T-helper 2 cell treated with Interferon-gamma antibody and Interleukin-4, amounts not matched to agents 5 μg/mL and 100 μg/mL, for 36 hours (primary cell): ENCODE measurements around the gene POU2AF1.

Experiments
- DNase-seq: peaks from one replicate; pipeline ENCODE4 v3.0.0; 2021; ENCODE audit warnings: low spot score
- H3K27ac Mint-ChIP-seq: one replicate; pipeline ENCODE4 v1.8.0; 2021; ENCODE audit warnings: mild to moderate bottlenecking, mixed read lengths
- H3K27me3 Mint-ChIP-seq: one replicate; pipeline ENCODE4 v1.8.0; 2021; ENCODE audit warnings: low read depth, mixed read lengths
- H3K36me3 Mint-ChIP-seq: one replicate; pipeline ENCODE4 v1.8.0; 2021; ENCODE audit warnings: low read depth, mixed read lengths
- H3K4me1 Mint-ChIP-seq: one replicate; pipeline ENCODE4 v1.8.0; 2021; ENCODE audit warnings: low read depth, mixed read lengths
- H3K4me3 Mint-ChIP-seq: one replicate; pipeline ENCODE4 v1.8.0; 2022; ENCODE audit warnings: mild to moderate bottlenecking, moderate library complexity, mixed read lengths
- H3K9me3 Mint-ChIP-seq: one replicate; pipeline ENCODE4 v1.8.0; 2021; ENCODE audit warnings: mixed read lengths

The POU2AF1 gene

GRCh38 chr11:111308140-111308539, 70.9 kb downstream of the POU2AF1 start:
- H3K4me1 Mint-ChIP-seq = no peaks in the 10 kb centered on the region
- no peaks in the 10 kb centered on the region for H3K36me3 Mint-ChIP-seq
- peaks cover 37% of the 10 kb centered on the region for H3K27me3 Mint-ChIP-seq
- no peaks in the 10 kb centered on the region for H3K9me3 Mint-ChIP-seq
- no peak for DNase-seq
- H3K4me3 Mint-ChIP-seq = no peak overlapping the region
- no peak overlapping the region for H3K27ac Mint-ChIP-seq

- Mint-ChIP-seq H3K4me1 (no peaks in the 10 kb centered on the region), H3K4me3 (no peak overlapping the region), H3K9me3 (no peaks in the 10 kb centered on the region), H3K27me3 (peaks cover 39% of the 10 kb centered on the region), H3K27ac (no peak overlapping the region), H3K36me3 (no peaks in the 10 kb centered on the region)
- no peak for DNase-seq
Measured at GRCh38 chr11:111307472-111308108, 71.5 kb downstream of the POU2AF1 start.

- Mint-ChIP-seq H3K27ac (no peak overlapping the region), H3K4me1 (no peaks in the 10 kb centered on the region), H3K27me3 (peaks cover 49% of the 10 kb centered on the region), H3K4me3 (no peak overlapping the region), H3K36me3 (no peaks in the 10 kb centered on the region), H3K9me3 (no peaks in the 10 kb centered on the region)
- no peak for DNase-seq
Measured at GRCh38 chr11:111306321-111306720, 72.8 kb downstream of the POU2AF1 start.

- no peaks in the 10 kb centered on the region for H3K4me1 Mint-ChIP-seq
- peaks cover 53% of the 10 kb centered on the region for H3K27me3 Mint-ChIP-seq
Measured at GRCh38 chr11:111305876-111306275, 73.2 kb downstream of the POU2AF1 start.

GRCh38 chr11:111305162-111305802, 73.8 kb downstream of the POU2AF1 start:
- peaks cover 59% of the 10 kb centered on the region for H3K27me3 Mint-ChIP-seq
- DNase-seq = no peak
- no peaks in the 10 kb centered on the region for H3K36me3 Mint-ChIP-seq
- no peak overlapping the region for H3K4me3 Mint-ChIP-seq
- H3K9me3 Mint-ChIP-seq = no peaks in the 10 kb centered on the region
- no peaks in the 10 kb centered on the region for H3K4me1 Mint-ChIP-seq
- no peak overlapping the region for H3K27ac Mint-ChIP-seq

More at GRCh38 chr11:111305876-111306275, 73.2 kb downstream of the POU2AF1 start:
- H3K9me3 Mint-ChIP-seq = no peaks in the 10 kb centered on the region
- no peak overlapping the region for H3K4me3 Mint-ChIP-seq
- H3K36me3 Mint-ChIP-seq = no peaks in the 10 kb centered on the region
- no peak for DNase-seq
- H3K27ac Mint-ChIP-seq = no peak overlapping the region

GRCh38 chr11:111303461-111303860, 75.6 kb downstream of the POU2AF1 start:
- DNase-seq = no peak
- Mint-ChIP-seq H3K36me3 (no peaks in the 10 kb centered on the region), H3K27ac (no peak overlapping the region), H3K4me3 (no peak overlapping the region), H3K4me1 (no peaks in the 10 kb centered on the region), H3K27me3 (peaks cover 66% of the 10 kb centered on the region), H3K9me3 (no peaks in the 10 kb centered on the region)

- H3K36me3 Mint-ChIP-seq = no peaks in the 10 kb centered on the region
- no peaks in the 10 kb centered on the region for H3K4me1 Mint-ChIP-seq
- no peaks in the 10 kb centered on the region for H3K9me3 Mint-ChIP-seq
- H3K27me3 Mint-ChIP-seq = peaks cover 68% of the 10 kb centered on the region
- H3K27ac Mint-ChIP-seq = no peak overlapping the region
- DNase-seq = no peak
- no peak overlapping the region for H3K4me3 Mint-ChIP-seq
Measured at GRCh38 chr11:111302298-111302697, 76.8 kb downstream of the POU2AF1 start.
